Eye (tissue), 1 donor: ENCODE data around the gene SLC9A3.

Experiments
- DNase-seq: peaks from one replicate; pipeline ENCODE4 v3.0.0-alpha.2; 2015

Gene SLC9A3

GRCh38 chr5:424301-425110 lies 99.7 kb downstream of the SLC9A3 start:
- no peak for DNase-seq

DNA sequence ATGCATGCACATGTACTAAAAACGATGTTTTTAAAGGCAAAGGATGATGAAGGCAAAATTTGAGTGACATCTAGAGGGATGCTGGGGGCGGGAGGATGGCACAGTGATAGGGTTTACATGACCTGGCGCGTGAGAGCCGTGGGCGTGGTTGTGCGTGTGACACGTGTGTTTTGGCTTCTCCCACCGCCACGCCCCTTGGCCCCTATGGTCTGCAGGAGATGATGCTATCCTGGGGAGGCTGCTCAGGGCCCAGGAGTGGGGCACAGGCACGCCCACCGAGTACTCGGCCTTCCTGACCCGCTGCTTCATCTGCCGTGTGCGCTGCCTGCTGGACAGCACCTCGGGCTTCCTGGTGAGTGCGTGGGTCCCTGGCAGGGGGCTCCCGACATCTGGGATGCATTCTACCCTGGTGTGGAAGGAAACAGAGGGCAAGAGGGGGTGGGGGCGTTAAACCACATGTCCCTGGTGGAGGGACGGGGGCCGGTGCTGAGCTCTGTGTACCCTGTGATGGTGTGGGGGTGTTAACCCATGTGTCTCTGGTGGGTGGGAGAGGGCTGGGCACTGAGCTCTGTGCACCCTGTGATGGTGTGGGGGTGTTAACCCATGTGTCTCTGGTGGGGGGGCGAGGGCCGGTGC lies 100.5 kb downstream of the SLC9A3 start:
- DNase-seq = no peak

GRCh38 chr5:423233-423565 lies 101.0 kb downstream of the SLC9A3 start:
- no peak for DNase-seq

DNA sequence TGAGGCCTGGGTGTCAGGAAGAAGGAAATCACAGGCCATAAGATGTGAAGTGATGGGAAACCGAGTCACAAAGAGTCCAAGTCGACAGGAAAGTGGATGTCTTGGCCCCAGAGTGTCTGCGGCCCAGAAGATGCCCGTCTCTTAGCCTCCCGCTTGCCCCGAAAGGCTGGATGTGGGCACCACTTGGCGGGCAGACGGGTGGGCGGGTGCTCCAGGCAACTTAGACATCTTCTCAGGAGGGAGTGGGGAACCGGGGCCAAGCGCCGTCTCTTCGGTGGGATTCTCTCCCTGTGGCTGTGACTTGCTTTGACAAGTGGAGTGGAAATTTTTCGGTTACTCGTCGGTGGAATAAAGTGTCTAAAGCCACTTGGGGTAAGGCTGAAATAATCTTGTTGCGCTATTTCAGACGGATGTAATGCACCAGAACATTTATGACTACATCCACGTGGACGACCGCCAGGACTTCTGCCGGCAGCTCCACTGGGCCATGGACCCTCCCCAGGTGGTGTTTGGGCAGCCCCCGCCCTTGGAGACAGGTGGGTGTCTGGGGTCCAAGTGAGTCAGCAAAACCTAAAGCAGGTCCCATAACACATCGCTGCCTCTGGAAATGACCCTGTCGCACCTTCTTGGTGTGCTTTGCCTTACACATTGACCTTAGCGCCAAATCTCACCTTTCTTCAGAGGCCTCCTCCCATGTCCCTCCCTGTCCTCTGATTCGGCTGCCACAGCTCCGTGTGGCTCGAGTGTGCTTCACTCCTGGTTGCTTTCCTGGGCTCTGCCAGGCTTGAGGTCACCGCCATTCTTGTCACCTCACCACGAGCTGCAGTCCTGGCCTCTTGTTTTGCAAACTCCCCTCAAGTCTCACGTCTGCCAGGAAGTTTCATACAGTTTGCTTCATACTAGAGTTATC lies 101.7 kb downstream of the SLC9A3 start:
- DNase-seq = no peak

DNA sequence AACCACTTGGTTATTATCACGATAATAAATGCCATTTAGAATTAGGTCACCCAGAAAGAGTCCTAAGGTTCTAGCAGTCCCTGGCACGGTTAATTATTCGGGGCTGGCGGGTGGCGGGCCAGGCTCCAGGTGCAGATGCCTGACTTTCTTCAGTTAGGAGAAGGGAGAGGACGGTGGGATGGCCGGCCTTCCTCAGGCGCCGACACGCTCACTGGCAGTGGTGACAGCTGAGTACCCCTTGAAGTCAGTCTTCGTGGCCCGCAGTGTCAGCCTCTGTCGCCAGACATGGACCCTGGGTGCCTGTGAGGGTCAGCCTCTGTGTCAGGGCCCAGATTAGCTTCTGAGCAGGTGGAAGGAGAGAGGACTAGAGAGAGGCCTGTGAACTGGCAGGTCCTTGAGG lies 102.3 kb downstream of the SLC9A3 start:
- no peak for DNase-seq

GRCh38 chr5:421287-421880 lies 102.9 kb downstream of the SLC9A3 start:
- DNase-seq = no peak

DNA sequence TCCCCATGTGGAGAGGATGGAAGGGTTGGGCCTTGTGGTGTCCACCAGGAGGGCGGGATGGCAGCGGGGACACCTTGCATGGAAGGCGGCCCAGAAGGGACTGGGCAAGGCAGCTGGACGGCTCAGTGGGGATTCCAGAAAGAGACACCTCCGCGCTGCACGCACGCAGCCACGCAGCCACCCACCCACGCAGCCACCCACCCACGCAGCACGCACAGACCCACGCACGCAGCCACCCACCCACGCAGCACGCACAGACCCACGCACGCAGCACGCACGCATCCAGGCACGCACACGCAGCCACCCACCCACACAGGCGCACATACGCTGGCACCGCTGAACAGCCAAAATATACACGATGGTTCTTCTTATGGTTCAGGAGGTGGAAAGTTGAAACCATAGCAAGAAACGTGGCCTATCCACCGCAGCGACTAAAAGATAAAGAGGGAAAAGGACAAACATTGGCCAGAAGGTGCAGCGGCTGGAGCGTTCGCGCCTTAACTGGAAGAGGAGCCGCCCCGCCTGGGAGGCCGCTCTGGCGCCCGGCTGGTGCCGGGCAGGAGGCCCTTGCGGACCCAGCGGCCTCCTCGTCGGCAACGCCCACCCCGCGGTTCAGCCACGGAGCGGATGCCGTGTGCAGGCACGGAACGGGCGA lies 103.5 kb downstream of the SLC9A3 start:
- DNase-seq = no peak
